ENCODE data around the gene PPP3CA. TPM values are rescaled to one million over a fixed set of nuclear protein-coding genes. Genes with fewer than 3 reads are reported as not detected.

Gene PPP3CA
- total and polyA plus RNA-seq, 2 of the 8 experiments (the other 6 are each of a cell fraction or from before 2014, with no cell fraction given), result 7.9 to 35.0 TPM

- Histone ChIP-seq H3K9me3 (ENCODE audit: insufficient read depth in 2 of 2, low read depth in 1 of 2, low read length in 1 of 2) (no peaks in the 10 kb centered on the region), H3K79me2 (ENCODE audit: control insufficient read depth in 1 of 2, insufficient read depth in 2 of 2, low read length in 2 of 2) (no peaks in the 10 kb centered on the region), H3K36me3 (ENCODE audit: control insufficient read depth in 2 of 4, insufficient read depth in 4 of 4, low read length in 3 of 4) (no peaks in the 10 kb centered on the region), H3K4ac (replicated peaks; ENCODE audit: insufficient read length, low read depth, low read length) (no peak overlapping the region), H4K20me1 (replicated peaks in 1 of 2; ENCODE audit: control insufficient read depth in 1 of 2, insufficient read depth in 2 of 2, low read length in 2 of 2) (no peaks in the 10 kb centered on the region), H3K23me2 (ENCODE audit: low read depth, low read length) (peaks cover 2% of the 10 kb centered on the region; the same call in 1 of the 2 replicates), H3K23ac (ENCODE audit: insufficient read length) (no peak overlapping the region), H3K9ac (replicated peaks in 1 of 4; ENCODE audit: extremely low read depth in 1 of 4, low read depth in 3 of 4, low read length in 3 of 4) (no peak overlapping the region), H4K5ac (ENCODE audit: insufficient read length, low read depth, low read length) (no peak overlapping the region), H2AFZ (ENCODE audit: low read length) (no peak overlapping the region), H3K79me1 (ENCODE audit: low read depth, low read length) (no peaks in the 10 kb centered on the region), H2BK20ac (ENCODE audit: low read length) (no peak overlapping the region), H3K56ac (replicated peaks; ENCODE audit: insufficient read length, low read depth, low read length) (no peak overlapping the region), H4K8ac (ENCODE audit: extremely low read depth, insufficient read depth, low read length) (no peak overlapping the region), H3K27me3 (replicated peaks in 1 of 4; ENCODE audit: control insufficient read depth in 3 of 4, extremely low read depth in 1 of 4, insufficient read depth in 3 of 4, low read length in 3 of 4) (no peaks in the 10 kb centered on the region), H2BK120ac (replicated peaks; ENCODE audit: low read depth, low read length) (no peak overlapping the region), H2BK12ac (ENCODE audit: low read depth, low read length) (no peak overlapping the region), H3K4me2 (ENCODE audit: insufficient read depth in 1 of 2, low read depth in 2 of 2, low read length in 2 of 2) (no peak overlapping the region), H2AK5ac (ENCODE audit: low read depth, low read length) (no peak overlapping the region), H4K91ac (replicated peaks; ENCODE audit: insufficient read length, low read length) (no peak overlapping the region), H3K27ac (ENCODE audit: low read depth, low read length) (no peak overlapping the region), H2BK5ac (ENCODE audit: low read depth, low read length) (no peak overlapping the region), H3K4me1 (replicated peaks in 1 of 4; ENCODE audit: control insufficient read depth in 3 of 4, insufficient read depth in 4 of 4, low read length in 3 of 4) (no peaks in the 10 kb centered on the region), H2BK15ac (ENCODE audit: low read length) (no peak overlapping the region), H3K18ac (ENCODE audit: extremely low read depth, low read length) (no peak overlapping the region), H3K14ac (ENCODE audit: insufficient read length) (no peak overlapping the region), H3K4me3 (ENCODE audit: extremely low read depth in 1 of 4, insufficient read depth in 2 of 4, low read depth in 3 of 4, low read length in 4 of 4) (no peak overlapping the region)
- DNase-seq (ENCODE audit: low read depth in 1 of 2, low spot score in 2 of 2), result peak; percentile 33 to 50
- WGBS, 2 experiments (ENCODE audit: extremely low coverage in 1 of 2, insufficient coverage in 1 of 2, insufficient read length in 1 of 2, insufficient replicate concordance in 2 of 2, low coverage in 1 of 2, low lambda C conversion rate in 2 of 2, missing lambda C conversion rate in 1 of 2), result 77% methylated on average over 1 of the region's 1 CpG; no CpG with 5 or more reads in 1 of the 2 experiments
- ChIA-PET CTCF (ENCODE audit: partially characterized antibody) (interaction anchor here (0.9 to 1.8 kb wide), 6 partner anchors 9 to 53 kb away, joined by 3 to 8 read pairs (median 3); no protein-coding TSS in a partner anchor), POLR2A (ENCODE audit: partially characterized antibody) (interaction anchor here (0.7 kb wide), 1 partner anchor 317 kb away, joined by 3 read pairs; no protein-coding TSS in a partner anchor)
- peak; percentile 62 for FAIRE-seq
- TF ChIP-seq RAD21 (IDR thresholded peaks at IDR 0.05 in 1 of 2, conservative IDR thresholded peaks at IDR 0.05 in 1 of 2; ENCODE audit: low read depth in 2 of 2, low read length in 2 of 2), result peak; percentile 60 to 67
- peak; percentile 32 to 65 (median 52); a peak in 3 of 4 replicates for TF ChIP-seq CTCF (IDR thresholded peaks at IDR 0.05; ENCODE audit: control extremely low read depth in 1 of 3, insufficient read depth in 1 of 3, low read depth in 1 of 3, low read length in 3 of 3)
- no peak for TF ChIP-seq PHF8 (conservative IDR thresholded peaks at IDR 0.05; ENCODE audit: low read depth, low read length)
- TF ChIP-seq RBBP5 (IDR thresholded peaks at IDR 0.05; ENCODE audit: borderline replicate concordance, low read depth, low read length), result no peak
- TF ChIP-seq RFX5 (IDR thresholded peaks at IDR 0.05; ENCODE audit: borderline replicate concordance, low read depth, low read length), result no peak
- peak; percentile 36; the same call in 1 of the 2 replicates for TF ChIP-seq TBP (IDR thresholded peaks at IDR 0.05; ENCODE audit: low read depth, low read length)
- no peak for TF ChIP-seq CBX5 (IDR thresholded peaks at IDR 0.05; ENCODE audit: low read depth, low read length)
- TF ChIP-seq KDM1A (IDR thresholded peaks at IDR 0.05; ENCODE audit: borderline replicate concordance, low read length), result no peak
- no peak for TF ChIP-seq YY1 (IDR thresholded peaks at IDR 0.05; ENCODE audit: low read depth, low read length)
These were observed 260.3 kb downstream of the PPP3CA start for GRCh38 chr4:101086801-101087586.

All from H1 (cell line).